GM12874 (cell line): ENCODE data around the gene EXOC1L.

Experiments
- TF ChIP-seq, protein P1 (sequence below): IDR thresholded peaks from 2 replicates; pipeline ENCODE4 v1.5.1; 2011; ENCODE audit warnings: low read depth, mild to moderate bottlenecking, control low read depth, low read length, moderate library complexity; ENCODE audit not compliant: insufficient read depth

EXOC1L gene

DNA sequence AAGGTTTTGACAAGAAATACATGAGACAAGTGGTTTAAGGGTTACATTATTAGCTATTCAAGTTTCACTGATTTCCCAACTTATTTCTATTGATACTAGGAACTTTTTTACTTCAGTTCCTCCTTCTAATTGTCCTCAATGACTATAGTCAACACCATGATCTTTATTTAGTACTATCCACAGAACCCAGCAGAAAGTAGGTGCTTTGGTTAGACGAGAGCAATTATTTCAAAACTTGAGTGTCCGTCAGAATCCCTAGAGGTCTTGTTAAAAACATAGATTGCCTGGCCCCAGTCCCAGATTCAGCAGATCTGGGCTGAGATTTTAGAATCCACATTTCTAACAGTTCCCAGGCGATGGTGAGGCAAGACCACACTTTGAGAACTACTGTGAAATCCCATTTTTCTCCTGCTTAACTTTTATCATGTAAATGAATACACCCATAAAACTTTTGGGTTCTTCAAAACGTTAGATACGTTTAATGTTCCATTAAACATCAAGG is 51.8 kb downstream of the EXOC1L start:
- TF ChIP-seq, protein P1, sequence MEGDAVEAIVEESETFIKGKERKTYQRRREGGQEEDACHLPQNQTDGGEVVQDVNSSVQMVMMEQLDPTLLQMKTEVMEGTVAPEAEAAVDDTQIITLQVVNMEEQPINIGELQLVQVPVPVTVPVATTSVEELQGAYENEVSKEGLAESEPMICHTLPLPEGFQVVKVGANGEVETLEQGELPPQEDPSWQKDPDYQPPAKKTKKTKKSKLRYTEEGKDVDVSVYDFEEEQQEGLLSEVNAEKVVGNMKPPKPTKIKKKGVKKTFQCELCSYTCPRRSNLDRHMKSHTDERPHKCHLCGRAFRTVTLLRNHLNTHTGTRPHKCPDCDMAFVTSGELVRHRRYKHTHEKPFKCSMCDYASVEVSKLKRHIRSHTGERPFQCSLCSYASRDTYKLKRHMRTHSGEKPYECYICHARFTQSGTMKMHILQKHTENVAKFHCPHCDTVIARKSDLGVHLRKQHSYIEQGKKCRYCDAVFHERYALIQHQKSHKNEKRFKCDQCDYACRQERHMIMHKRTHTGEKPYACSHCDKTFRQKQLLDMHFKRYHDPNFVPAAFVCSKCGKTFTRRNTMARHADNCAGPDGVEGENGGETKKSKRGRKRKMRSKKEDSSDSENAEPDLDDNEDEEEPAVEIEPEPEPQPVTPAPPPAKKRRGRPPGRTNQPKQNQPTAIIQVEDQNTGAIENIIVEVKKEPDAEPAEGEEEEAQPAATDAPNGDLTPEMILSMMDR: no peak

DNA sequence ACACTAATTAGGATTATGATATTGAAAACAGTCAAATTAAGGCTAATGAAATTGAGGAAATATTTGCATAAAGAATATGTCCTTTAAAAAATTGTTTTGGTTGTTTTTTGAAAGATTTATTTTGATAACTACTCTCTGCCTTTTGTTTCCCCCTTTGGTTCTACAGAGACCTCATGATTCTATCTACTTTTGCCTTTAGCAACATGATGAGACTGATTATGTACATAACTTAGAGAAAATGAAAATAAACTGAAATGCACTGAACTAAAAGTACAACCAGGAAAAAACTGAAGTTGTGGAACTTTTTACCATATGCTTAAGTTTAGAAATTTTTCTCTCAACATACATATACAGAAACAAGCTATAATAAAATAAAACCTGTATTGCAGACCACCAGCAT is 55.2 kb downstream of the EXOC1L start:
- TF ChIP-seq, protein P1: no peak

DNA sequence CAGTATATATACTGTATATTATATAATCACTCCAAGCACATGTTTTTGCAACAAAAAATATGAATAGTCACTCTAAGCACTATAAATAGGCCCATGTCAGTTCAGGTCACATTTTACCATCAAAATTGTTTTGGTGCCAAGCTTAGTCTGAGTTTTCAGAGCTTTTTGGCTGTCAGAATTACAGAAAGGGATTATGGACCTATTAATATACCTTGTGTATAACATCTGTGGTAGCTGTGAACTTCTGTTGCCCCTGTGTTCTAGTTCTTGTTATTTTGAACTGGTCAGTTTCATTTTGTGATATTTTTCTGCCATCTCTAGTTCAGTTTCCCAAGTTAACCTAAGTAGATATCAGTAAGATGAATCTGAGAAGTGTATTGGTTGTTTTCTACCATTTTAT is 56.8 kb downstream of the EXOC1L start:
- TF ChIP-seq, protein P1: no peak

DNA sequence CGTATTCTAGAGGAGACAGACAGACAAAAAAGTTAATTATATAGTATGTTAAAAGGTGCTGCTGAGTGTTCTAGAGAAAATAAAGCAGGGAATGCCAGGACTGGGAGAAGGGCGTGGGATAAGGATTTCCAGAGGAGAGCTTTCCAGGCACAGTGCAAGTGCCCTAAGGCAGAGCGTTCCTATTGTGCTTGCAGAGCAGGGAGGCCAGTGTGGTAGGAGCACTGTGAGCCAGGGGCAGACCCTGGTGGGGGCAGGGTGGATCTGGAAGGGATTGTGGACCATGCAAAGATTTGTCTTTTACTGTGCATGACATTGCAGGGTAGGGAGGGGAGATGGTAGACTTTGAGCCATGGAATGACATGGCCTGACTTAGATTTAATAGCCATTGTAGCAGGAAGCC is 59.6 kb downstream of the EXOC1L start:
- TF ChIP-seq, protein P1: no peak

DNA sequence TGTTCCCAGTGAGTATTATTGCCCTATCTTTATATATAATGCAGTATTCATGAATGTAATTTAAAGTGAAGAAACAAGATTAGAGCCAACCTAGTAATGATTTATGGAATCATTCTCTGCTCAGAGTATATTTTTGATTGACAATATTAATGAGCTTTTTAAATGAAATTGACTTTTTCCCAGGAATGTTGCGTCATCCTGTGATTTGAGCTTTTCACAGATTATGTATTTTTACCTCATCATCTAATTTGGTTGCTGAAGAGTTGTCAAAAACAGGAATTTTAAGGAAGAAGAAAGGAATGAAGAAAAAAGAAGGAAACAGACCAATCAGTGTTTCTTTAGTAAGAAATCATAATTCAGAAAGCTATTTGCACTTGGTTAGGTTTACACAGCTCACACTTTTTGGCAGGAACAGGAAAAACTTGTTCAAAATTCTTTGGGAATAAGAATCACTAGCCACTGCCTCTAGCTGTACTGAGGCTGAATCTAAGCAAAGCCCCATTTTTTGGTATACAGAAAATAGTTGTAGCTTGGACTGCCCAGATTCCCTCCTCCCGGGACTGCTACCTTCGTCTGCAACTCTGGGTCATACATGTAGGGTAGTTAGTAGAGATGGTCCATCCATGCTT is 61.2 kb downstream of the EXOC1L start:
- TF ChIP-seq, protein P1: no peak

DNA sequence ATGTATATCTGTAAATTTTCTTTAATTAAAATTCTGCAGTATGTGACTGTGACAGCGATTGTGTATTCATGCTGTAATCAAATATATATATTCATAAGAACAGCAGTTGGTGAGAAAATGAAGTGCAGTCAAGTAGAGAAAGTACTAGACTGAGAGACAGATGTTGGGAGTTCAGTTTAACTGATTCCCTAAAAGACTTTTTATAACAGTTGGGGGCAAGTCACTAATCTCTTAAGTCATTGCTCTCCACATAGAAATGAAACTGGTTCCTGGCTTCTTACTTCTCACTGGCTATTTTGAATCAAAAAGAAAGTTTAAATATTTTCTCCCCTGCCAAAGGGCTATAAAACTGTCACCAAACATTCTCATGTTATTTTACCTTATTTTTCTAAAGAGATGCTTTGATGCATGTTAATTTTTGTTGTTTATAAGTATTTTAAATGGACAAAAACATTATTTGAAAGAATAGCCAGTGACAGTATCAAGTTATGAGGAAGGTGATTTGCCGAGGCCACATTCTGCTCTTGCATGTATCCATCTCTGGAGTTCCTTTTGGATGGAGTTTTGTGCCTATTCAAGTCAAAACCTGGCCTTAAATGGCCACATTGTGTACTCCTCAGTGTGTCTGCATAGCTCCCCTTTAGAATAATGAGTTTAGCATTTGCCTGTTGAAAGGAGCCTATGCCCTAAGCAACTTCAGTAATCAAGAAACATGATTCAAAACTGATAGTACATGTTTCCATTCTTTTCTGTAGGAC is 64.7 kb downstream of the EXOC1L start:
- TF ChIP-seq, protein P1: no peak

DNA sequence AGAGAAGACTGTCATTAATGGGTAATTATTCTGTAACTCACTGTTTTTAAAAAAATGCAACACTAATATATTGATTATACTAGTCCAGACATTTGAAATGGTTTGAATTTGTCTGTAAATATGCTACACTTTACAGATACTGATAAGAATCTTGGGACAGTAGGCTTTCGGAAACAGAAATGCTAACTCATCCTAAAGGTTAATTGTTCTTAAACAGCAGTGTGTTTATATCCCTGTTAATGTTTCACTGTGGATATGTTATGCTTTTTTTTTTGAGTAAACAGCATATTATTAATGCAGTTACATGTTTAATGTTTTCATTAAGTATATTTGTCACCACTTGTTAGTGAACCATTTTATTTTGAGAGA is 65.2 kb downstream of the EXOC1L start:
- TF ChIP-seq, protein P1: no peak
